Fibroblast of gingiva (primary cell): ENCODE data around the gene PAPPA2.

Experiments used
- DNase-seq: peaks from one replicate; pipeline ENCODE4 v3.0.0-alpha.2; 2011; ENCODE audit warnings: low read depth

The PAPPA2 gene

DNA sequence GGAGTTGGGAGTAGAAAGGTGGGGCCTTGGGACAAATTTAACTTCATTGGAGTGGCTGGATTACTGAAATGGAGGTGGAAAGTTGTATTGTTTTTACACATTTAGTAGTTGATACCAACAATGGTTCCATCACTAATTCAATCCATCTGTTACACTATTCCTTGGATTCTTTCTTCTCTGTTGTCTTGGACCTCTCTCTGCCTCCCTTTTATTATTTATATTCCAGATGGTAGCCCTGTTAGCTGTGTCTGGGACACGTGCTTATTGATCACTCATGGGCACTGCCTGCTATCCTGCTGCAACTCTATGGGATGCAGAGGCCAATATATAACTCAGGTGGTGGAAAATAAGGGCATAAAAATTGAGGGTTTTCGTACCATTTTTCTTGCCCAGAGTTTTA is 346.3 kb downstream of the PAPPA2 start:
- DNase-seq = no peak

DNA sequence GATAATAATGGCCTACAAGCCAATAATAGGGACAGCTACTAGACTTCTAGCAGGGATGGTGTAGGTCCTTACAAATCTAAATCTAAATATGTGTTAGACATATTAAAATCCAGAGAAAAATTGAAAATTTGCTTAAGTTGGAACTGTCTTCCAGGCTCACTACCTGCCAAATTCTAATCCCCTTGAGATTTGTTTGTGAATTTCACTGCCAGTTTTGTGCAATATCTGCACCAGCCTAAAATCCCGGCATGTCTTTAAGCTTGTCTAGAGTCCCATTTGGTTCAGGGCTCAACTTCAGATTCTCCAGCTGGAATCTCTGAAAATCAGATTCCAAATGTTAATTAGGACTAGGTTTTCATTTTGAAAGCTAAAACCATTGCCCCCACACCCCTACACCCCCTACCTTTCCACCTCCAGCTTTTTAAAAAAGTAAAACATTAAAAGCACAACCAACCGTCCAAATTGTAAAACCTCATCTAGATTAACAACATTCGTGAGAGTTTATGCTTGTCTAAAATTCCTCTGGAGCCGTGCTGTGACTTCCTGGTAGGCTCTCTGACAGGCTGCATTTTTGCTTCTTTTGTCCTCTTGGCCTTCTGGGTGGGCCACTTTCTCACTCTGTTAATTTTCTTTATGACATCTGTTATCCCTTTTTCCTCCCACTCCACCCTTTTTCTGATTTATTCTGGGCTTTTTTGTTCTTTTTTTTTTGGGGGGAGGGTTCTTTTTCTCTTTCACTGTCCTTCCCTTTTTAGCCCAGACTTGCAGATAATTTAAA is 348.7 kb downstream of the PAPPA2 start:
- no peak for DNase-seq

DNA sequence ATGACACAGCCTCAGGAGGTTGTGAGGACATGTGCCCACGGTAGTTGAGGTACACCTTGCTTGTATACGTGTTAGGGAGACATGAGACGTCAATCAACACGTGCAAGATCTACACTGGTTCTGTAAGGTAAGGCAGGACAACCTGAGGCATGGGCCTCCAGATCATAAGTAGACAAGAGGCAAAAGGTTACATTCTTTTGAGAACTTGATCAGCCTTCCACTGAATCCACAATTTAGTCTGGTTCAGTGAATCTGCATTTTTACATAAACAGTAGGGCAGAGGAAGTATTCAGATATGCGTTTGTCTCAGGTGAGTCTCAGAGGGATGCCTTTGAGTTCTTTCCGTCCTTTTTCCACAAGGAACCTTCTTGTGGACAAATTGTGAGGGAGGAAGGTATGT is 352.6 kb downstream of the PAPPA2 start:
- DNase-seq = no peak

DNA sequence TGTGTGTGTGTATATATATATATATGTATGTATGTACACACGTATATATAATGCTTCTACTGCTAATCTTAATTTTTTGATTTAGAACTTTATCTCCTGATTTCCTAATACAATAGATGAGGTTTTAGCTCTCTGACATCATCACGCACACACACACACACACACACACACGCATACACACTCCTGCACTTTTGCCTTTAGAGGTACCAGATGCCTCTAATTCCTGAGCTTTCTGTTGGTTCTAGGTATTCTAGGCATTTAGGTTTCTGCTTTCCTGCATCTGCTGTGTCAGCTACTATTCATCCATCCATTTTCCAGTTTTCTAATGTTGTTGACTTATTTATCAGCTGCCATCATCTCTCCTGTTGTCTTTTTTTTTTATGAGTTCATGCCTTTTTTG is 353.3 kb downstream of the PAPPA2 start:
- DNase-seq = no peak

DNA sequence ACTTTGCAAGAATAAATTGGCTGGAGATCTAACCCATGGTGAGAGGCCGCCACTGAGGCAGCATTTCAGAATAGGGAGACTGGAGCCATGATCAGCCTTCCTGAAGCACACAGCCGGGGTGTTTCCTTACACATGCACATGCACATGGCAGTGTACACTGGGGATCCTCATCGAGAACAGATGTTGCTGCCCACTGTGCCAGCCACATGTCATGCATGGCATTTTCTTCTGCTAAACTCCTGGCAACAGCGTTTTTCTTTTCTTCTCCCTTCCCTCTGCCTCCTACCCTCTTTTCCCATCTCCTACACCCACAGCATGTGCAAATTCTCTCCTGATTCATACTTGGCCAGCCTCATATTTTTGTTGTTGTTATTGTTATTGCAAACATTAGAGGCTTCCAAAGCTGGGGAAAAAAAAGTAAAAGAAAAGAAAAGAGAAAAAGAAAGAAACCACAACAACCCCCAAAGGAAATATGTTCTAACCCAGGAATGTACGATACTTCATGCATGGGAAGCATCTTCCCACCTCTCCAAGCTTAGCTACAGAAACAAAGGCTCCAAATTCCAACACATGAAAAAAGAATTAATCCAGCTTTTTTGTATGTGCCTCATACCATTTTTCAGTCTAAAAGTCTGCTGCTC is 357.5 kb downstream of the PAPPA2 start:
- no peak for DNase-seq

DNA sequence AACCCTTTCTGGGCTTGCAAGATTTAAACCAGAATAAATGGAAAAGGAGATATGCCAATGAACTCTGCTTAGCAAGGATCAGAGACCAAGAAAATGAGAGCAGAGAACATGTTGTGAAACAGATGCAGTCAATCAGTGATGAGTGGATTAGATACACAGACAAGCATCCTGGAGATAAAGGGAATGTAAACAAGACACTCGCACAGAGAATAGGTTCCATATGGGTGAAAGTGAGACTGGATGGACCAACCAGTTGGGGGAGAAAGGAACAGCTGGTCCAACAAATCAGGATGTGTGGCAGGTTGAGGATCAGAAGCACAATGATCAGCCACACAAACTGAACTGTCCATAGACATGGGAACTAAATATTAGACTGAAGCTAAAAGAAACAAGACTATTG is 363.3 kb downstream of the PAPPA2 start:
- DNase-seq = no peak

DNA sequence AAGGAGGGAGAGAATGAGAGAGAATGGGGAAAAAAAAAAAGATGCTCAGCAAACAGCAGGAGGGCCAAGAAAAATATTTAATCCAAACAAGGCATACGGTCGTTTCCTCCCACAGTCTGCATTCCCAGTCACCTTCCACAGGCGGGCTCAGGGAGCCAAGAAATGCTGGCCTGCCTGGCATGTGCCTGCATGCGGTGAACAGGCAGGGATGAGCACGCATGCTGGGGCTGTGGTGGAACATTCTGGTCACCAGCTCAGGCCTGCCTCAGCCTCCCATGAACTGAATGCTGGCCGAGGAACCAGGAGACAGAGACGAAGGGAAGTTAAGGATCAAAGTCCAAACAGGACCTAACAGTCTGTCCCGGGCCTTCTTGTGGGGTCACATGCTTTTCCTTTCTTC is 366.3 kb downstream of the PAPPA2 start:
- DNase-seq = no peak

DNA sequence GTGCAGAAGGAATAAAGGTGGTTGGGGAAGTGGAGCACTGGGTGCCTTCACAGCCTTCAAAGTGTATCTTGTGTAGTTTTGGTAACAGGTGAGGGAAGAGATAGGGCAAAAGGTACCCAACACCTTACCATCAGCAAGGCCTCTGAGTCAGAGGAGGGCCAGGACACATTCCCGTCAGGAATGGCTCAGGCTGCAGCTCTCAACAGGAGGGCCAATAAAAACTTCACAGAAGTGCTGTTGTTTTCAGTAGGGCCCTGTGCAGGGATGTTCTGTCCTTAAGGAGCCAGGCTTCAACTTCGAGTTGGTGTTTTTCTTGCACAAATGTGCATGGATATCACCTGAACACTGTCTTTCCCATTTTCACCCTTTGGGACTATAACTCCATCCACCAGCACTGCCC is 368.2 kb downstream of the PAPPA2 start:
- DNase-seq = no peak

DNA sequence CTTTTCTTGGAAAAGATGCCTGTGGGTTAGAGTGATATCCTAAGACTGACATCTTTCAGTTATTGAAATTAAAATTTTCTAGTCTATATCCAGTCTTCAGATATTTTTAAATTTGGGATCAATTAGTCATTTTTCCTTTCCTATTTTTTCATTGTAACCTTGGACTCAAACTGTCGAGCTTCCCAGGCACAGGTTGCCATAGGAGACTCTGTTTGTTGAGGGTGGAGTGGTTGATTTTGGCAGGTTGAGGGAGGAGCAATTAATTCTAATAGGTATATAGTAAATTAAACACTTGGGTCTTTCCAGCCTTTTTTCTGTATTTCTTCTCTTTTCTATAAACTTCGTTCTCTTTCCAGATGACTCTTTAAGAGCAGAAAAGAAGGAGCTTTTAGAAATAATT is 374.7 kb downstream of the PAPPA2 start:
- DNase-seq = no peak

DNA sequence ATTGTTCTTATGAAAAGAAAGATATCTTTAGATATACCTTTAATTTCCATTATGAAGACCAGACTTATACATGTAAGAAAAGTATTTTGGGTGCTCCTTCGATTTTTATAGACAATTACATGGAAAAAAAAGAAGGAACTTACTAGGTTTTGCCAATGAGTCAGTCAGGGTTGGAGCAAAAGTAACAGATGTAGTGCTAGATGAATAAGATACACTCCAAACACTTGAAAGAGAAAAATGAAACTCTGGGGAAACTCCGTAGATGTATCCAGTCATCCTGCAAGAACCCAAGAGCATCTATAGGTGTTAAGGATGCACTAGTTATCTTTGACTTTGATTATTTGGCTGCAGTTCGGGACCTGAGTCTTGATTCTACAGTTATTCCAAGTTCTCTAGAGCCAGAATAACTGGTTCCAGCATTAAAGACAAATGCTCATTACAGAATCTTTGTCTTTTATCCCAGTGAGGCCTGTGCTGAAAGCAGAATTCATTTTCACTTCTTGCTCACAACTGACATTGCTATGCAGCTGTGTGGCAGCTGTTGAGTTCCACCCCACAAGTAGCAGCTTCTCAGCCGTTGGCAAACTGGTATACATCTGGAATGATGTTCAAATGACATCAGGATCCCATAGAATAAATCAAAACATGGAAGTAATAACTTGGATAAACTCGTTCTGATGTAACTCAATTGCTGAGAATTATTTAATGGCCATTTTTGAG is 375.5 kb downstream of the PAPPA2 start:
- DNase-seq = no peak

DNA sequence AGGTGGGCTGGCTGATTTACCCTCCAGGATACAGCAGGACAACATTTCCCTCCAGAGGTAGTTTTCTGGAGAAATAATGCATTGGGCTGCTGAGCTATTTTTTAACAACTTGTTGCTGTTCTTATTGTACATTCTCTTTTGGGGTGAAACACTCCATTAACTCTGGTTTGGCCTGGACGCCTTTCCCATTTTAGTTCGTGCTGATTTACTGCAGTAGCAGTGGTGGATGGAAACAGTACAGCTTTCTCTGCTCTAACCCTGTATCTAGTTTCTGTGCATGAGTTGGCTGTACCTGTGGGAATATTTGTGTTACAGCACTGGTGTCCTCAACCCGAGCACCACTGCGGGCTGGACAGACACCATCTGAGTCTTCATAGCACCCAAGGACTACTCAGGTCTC is 376.2 kb downstream of the PAPPA2 start:
- no peak for DNase-seq

DNA sequence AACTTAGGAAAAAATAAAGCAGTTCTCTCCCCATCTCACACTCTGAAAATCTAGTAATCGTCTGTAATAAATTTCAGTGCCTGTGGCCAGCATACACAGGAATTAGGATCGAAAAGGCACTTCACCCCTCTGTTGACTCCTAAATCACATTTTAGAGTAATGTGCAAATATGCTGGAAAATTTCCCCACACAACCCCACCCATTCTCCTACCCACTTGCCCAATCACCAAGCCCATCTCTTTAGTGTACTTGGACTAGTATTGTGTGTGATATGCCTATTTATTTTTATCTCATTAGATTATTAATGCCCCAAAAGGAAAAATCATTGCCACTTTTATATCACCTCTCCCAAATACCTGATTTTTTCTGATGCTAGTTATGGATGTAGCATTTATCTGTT is 378.3 kb downstream of the PAPPA2 start:
- no peak for DNase-seq

DNA sequence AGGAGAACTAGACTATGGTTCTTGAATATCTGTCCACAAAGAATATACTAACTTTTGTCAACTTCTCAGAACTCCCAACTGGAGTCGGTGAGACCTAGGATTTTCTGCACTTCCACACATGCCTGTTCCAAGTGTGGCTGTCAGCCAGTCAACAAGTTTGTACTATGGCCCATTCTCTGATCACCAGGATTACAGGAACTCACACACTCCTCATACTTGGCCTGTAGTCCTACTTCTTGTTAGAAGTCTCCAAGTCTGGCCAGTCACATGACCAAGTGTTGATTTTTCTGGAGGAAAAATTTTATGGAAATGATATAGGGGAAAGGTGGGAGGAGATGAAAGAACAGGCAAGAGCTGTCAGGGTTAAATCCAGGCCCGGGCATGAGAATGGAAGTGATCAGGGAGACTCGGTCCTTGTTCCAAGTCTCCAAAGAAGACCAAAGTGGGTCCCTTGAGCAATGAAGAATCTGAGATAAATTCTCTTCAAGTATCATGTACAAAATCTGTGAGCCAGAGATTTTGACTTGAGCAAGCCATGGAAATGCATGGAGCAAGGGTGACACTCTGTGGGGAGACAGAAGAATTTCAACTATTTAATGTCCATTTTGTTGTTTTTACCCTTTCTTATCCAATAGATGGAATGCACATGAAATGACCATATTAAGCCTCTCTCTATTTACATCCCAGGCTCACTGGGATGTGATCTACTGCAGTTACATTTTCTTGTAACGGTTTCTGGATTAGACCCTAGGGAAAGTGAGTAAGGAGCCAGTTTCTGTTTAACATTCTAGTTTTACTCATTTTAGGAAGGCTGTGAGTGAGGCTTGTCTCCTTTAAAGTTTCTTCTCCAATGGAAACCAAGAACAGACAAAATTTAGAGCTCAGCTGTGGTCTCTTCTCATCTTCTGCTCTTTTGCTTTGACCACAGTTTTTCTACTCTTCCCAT is 380.6 kb downstream of the PAPPA2 start:
- peak; percentile 53 for DNase-seq

DNA sequence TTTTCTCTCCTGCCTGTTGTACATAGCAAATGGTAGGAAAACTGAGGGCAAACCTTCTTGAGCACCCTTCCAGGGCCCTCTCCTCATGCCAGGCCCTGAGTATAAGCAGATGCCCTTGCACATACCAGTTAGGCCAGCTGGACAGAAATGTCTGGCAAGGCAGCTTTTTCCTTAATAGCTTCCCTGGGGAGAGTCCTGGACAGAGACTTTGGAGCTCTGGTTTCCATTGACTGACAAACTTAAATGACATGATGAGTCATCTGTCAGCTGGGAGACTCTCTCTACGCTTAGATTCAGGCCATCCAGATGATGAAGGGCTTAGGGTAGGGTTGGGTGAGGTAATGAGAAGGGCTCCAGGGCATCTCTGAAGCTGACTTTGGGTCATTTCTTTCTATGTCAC is 384.1 kb downstream of the PAPPA2 start:
- DNase-seq = no peak

DNA sequence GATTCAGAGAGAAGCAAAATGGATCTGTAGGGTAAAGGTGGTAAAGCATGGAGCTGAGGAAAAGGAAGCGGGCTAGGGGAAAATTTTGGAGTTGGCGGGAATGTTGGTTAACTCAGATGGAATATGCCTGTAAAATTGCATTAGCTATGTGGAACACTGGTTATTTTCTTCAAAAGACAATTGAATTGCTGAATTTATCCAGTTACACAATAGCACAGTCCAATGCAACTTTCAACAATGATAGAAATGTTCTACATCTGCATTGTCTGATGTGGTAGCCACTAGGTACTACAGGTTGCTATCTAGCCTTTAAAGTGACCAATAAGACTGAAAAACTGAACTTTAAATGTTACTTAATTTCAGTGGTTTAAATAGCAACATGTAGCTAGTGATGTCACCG is 386.3 kb downstream of the PAPPA2 start:
- DNase-seq = no peak

DNA sequence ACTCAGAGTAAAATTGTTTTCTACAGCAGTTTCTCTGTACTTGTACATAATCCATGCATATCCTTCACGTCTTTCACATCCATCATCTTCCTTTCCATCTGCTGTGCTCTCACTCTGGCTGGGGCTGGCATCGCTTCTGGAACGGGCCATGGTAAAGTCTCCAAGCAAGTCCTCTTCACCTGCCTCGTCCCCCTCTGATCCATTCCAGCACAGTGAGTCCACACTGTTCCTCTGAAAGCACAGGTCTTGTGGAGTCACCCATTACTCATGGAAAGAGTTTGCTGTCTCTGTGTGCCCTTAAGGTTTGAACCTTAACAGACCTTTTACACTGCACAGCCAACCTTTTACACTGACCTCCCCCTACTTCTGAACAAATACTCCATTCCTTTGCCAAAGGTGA is 387.9 kb downstream of the PAPPA2 start:
- DNase-seq = no peak

DNA sequence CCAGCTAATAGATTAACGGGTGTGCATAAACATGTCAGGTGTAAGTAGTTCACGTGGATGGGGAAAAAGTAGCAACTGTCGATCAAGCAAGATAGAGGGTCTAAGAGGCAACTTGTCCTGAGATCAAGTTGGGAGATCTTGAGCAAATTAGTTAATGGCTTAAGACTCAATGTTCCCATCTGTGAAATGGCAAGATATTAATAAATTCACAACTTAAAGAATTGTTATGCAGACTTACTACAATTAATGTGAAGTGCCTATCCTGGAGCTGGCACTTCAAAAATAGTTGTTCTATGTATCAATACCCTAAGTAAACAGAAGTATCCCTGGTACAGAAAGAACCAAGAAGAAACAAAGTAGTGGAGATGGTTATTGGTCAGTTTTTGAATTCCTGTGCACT is 389.1 kb downstream of the PAPPA2 start:
- no peak for DNase-seq

DNA sequence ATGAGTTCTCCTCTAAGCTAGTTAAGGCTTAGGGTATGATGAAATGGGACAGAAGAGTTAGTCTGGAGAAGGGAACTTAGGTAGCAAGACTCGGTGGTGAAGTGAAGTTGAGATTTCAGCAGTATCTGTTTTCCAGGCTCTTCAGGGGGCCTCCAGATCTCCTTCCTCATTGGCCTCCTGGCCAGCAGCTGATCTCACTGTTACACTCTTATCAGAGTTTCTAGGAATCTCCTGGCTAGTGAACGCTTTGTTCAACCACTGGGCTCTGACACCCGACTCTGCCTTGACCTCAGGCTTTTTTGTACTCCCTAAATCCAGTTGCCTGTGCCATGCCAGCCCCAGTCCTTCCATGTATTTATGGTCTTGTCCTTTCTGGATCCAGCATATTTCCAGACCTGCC is 390.5 kb downstream of the PAPPA2 start:
- no peak for DNase-seq

DNA sequence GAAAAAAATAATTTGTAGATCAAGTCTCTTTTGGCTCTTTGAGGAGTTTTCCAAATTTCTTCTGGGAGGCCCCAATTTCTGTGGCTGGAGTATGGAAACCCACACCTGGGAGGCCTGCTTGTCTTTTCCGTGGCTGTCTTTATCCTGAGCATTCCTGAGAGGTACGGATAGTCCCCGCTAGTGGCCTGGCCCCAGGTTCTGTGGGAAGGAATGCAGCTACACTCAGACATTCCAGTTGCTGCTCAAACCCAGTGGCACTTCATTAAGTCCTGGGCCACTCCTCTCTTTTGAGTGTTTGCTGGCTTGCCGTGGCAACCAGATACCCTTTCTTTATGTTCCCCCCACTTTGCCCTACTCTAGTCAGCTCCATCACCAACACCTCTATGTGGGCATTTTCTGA is 391.1 kb downstream of the PAPPA2 start:
- DNase-seq = no peak

DNA sequence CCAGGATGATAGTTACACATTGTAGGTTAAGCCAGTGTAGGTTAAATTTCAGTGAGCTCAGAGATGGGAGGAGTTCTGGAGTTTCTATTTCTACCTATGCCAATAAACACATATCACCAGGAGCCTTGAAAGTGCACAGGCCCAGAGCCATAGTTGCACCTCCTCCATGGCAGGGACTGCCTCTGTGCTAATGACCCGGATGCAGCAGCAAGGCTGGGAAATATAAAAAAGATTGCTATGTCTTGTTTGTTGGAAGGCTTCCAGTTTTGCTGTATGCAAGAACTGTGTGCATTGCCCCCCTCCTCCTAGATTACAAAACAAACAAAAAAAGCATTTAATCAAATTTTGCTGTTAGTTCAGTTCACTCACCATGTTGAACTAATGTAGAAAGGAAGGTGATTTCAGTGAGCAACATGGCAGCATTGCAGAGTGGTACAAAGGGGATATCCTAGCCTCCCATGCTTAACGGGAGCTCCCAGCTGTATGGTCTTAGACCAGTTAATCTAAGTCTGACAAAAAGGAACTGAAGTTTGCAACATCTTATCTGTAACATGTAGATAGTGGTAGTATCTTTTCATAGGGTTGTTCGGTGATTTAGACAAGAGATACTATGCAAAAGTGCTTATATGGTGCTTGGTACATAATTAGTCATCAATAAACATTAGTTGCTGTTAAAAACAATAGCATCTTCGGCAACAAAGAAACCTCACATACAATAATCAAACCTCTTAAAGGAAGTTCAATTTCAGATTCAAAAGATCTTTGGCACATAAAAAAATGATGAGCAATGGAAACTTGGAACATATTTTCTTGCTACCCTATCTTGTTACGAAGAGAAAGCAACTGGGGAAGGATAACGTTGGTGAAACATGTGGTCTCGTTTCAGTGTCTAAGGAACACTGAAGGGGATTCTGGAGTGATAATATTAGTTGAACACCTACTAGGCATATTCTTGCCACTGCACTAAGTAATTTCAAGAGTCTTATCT is 392.1 kb downstream of the PAPPA2 start:
- no peak for DNase-seq

DNA sequence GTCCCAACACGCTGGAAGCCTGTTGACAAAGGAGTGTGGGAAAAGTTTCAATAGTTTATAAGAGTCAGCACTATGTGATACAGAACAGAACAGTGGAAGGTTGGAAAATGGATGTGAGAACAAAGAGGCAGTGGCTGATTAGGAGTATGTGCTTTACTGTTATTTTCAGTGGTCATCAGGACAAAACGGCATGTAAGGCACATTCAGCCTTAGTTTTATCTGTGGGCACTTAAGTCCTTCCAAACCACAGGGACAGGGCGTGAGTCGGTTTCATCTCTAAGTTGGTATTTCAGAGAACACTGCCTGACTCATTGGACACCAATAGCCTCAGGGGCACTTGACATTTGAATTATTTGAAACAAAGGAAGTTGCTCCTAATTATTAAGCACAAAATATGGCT is 394.7 kb downstream of the PAPPA2 start:
- peak; percentile 49 for DNase-seq
